ENCODE measurements around the gene TUBGCP2.
"Not testable (repeated sequence)": the region's sequence is repeated elsewhere in the genome, so short reads cannot be mapped to it uniquely, and the experiment has no call there.

TUBGCP2 gene

DNA sequence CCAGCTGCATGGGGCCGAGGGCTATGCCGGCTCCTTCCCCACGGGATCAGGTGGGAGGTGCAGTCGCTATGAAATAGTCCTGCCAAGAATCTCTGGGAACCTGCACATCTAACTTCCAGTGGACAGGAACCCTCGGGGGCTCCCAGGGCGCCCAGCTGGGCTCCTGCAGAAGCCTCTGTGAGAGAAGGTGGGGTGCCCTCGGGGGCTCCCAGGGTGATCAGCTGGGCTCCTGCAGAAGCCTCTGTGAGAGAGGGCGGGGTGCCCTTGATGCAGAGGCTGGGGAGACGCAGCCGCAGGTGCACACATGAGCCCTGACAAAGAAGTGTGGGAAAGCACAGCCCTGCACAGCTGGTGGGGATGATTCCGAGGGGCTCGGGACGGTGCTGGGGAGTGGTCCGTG, 65.1 kb downstream of the TUBGCP2 start:
- DNase-seq = no peak

DNA sequence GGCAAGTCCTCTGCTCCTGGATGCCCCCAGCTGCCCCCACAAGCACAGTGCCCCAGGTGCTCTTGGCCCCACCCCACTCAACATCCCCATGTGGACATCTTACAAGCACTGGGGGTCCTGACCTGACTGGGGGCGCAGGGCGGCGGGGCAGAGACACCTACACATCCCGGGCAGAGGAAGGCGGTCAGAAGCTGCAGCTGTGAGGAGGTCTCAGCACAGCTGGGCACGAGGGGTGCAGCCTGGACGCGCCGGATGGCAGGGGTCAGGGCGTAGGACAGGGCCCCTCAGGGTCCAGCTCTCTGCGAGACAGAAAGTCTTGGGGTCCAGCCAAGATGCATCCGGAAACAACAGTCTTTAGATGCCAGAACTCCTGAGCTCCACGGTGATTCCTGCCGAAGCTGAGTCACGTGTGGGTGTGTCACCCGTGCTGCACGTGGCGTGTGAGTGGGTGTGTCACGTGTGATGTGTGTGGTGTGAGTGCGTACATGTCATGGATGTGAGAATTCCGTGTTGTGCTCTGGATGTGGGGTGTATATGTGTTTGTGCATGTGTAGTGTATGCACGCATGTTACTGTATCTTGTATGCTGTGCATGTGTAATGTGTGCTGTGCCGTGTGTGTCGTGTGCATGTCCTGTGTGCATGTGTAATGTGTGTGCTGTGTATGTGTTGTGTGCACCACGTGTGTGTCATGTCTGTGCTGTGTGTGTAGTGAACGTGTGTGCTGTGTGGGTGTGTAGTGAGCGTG, 65.9 kb downstream of the TUBGCP2 start:
- DNase-seq = no peak

DNA sequence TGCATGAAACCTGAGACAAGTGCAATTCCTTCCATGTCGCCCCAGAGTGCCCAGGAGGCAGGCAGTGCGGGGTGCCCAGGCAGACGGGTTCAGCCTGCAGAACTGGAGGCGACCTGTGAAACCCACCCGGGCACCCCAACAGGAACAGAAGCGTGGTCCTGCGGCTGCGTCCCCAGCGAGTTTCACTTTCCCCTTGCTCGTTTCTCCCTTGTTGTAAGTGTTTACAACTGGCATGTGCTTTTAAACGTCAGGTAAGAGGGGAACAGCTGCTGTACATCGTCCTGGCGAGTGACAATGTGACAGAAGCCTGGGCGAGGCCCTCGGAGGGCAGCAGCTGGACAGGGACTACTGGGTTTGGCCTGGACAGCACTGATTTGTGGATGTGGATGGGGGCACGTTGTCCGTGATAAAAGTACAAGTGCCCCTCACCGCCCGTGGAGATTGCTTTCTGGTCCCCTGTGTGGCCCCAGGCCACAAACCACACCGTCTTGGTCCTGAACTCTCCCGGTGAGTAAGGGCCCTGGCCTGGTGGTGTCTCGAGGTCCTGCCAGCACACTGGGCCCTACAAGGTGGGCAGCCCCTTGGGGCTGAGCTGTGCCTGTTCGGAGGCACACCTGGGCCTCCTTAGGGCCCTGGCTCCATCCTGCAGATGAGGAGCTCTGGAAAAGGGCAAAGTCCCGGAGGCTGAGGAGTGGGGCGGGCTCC, 67.0 kb downstream of the TUBGCP2 start:
- DNase-seq = no peak

DNA sequence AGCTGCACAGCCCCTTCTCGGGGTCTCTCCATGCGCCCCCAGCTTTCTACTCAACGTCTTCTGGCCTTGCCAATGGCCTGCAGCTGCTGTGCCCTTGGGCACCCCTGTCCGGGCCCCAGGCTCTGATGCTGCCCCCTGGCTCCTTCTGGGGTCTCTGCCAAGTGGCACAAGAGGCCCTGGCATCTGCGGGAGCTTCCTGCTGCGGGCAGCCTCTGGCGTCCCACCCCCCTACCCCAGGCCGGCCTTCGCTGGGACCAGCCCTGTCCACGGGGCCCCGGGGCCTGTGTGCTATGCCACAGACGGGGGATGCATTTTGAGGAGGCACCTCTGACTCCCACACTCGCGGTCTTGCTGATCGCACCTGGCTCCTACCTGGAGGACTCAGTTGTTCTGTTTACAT, 68.7 kb downstream of the TUBGCP2 start:
- no peak for DNase-seq

DNA sequence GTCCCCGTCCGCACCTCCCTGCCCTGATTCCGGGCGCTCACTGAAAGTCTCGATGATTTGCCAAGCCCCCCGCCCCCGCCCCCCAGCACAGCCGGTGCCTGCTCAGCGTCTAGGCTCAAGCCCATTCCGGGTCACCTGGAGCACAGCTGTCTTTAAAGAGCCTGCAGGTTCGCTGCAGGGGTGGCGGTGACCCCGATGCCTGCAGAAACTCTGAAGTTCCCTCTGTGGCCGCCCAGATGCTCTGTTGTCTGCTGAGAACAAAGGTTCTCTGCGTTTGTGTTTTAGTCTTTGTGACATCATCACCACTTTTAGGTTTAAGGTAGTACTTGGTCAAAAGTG, 70.2 kb downstream of the TUBGCP2 start:
- DNase-seq = no peak

DNA sequence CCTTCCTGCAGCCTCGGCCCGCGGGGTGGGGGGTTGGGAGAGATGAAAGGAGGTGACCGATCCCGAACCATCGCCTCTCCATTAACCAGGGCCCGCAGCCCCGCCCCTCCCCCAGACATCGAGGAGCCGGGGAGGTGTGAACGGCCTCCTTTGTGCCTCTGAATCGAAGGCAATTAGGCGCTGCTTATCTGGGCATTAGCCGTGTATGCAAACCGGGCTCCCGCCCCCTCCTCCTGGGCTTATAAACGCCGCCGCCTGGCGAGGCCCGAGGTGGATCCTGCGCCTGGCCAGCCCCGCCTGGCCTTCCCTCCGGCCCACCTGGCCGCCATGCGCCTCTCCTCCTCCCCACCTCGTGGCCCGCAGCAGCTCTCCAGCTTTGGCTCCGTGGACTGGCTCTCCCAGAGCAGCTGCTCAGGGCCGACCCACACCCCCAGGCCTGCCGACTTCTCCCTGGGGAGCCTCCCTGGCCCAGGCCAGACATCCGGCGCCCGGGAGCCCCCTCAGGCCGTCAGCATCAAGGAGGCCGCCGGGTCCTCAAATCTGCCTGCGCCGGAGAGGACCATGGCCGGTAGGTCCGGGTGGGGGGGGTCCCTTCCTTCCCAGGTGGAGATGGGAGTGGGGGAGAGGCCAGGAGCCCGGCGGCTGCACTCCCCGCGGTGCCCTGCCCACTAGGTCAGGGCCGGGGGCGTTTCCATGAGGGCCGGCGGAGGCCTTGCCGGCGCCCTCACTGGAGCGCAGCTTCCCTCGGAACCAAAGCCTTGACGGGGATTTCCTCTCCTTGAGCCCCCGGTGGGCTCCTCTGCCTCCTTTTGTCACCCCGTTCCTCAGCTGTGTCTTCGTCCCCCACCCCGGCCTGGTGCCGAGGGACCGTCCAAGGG, 70.8 kb downstream of the TUBGCP2 start, which contains the start of gene VENTX:
VENTX (plus strand) TSS at position 268 of the 878 bp plus-strand sequence; CDS start at position 328, 60 bp downstream.
- no peak for DNase-seq

DNA sequence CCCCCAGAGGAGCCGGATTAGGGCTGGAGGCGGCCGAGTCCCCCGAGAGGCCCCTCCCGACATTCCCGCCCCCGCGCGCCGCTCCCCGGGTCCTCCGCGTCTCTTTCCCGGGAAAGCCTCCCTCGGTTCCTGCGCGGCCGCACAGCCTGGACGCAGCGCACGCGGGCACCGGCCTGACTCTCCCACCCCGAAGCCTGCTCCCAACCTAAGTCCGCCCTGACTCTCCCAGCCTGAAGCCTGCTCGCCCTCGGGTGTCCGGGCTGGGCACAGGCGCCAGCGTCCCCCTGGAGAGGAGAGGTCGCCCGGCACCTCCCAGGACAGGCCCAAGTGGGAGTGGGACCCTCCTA, 71.5 kb downstream of the TUBGCP2 start:
- DNase-seq = no peak

DNA sequence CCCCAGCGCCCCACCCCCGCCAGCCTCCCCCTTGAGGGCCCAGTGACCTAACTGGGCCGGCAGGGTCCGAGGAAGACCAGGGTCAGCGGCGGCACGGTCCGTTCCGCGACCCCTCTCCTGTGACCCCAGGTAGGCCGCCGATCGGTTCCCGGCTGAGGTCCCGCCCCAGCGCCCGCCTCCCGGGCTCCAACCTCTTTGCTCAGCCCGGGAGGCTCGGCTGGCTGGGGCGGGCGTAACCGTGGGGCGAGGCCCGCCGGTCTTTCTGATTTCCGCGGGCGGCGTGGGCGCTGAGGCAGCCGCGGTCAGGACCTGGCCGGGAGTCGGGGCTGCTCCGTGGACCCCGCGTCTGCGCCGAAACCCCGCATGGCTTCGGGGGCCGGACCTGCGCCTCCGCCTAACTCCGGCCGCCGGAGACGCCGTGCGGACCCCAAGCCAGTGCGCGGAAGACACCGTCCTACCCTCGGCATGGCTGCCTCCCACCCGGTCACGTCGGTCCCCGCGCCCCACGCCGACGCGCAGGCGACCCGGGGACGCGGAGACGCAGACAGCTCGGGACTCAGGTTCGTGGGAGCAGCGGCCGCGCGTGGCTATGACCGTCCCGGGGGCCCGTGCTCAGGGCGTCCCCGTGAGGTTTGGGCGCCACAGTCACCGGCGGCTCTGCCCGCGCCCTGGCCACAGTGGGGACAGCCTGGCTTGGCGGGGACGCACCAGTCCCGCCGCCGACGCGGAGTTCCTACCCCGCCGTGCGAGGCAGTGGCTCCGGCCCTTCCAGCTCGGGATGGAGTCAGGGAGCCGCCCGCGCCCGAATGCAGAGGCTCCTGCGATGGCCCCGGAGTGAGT, 72.1 kb downstream of the TUBGCP2 start:
- DNase-seq = no peak

DNA sequence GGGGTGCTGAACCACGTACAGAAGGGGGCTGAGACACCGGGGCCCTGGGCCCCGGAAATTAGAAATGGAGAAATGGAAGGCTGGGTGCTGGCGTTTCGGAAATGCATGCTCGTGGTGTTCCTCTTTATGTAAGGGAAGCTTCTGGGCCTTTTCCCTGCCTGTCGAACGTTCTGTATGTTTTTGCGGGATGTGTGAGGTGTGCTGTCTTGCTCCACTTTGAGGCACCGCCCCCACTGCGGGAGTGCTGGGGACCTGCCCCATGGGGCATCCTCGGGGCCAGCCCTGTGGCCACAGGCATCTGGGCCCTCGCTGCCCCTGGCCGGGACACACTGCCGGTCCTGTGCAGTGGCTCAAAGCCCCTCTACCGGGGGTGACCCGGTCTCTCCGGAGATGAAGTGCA, 72.7 kb downstream of the TUBGCP2 start:
- DNase-seq = no peak

DNA sequence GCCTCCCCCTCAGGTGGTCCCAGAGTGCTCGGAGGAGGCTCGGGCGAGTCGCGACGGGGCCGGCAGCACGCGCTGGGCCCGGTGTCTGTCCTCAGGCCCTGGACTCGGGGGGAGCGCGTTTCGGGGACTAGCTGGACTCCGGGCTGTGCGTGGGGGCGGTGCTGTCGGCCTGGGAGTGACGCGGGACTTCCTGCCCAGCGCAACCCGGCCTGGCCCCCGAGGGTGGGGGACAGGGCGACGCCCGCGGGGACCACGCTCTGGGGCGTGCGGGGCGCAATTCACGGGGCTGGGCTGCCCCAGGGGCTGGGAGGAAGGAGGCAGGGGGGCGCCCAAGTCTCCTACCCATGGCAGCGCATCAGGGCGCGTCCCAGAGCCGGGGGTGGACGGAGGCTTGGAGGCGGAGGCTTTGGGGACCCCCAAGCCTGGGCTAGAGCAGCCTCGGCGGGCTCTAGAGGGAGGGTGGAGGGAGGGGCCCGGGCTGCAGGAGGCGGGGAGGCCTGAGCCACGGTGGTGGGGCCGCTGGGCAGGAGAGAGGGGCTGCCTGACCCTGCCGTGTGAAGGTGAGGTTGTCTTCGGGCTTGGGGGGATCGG, 73.3 kb downstream of the TUBGCP2 start:
- no peak for DNase-seq

DNA sequence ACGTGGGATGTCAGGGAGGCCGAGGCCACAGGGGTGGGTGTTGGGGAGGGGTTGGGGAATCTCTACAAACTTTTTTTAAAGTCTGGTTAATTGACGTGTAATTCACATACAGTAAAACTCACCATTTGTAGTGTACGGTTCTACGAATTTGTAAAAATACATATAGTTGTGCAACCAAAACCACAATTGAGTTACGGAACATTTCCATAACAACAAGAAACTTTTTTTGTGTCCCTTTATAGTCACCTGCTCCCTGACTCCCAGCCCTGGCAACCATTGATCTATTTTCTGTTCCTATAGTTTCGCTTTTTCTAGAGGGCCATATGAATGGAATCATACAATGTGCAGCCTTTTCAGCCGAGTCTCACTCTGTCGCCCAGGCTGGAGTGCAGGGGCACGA, 73.9 kb downstream of the TUBGCP2 start:
- not testable (repeated sequence) for DNase-seq

DNA sequence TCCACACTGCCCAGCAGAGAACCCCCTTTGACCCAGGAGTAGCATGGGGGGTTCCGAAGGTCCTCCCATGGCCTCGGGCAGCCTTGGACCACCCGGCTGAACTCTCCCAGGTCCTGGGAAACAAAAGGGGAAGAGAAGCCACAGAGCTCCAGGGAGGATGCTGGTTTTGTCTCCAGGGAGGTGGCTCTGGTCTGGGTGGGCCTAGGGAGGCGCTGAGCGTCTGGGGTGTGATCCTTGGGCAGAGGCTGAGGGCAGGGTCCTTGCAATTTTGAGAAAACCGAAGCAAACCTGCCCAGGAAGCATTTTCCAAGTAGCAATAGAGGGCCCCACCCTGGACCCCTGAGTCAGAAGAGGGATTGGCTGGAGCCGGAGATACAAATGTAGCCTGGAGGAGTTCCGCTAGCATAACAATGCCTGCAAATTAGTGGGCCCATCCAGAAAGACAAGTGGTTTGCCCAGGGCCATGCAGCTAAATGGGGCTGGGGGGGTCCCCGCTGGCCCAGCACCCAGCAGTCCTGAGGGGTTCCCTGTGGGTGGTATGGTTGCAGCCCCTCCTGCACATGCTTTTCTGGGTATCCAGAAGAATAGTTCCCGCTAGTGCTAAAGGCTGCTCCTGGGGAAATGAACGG, 76.6 kb downstream of the TUBGCP2 start:
- DNase-seq = no peak

DNA sequence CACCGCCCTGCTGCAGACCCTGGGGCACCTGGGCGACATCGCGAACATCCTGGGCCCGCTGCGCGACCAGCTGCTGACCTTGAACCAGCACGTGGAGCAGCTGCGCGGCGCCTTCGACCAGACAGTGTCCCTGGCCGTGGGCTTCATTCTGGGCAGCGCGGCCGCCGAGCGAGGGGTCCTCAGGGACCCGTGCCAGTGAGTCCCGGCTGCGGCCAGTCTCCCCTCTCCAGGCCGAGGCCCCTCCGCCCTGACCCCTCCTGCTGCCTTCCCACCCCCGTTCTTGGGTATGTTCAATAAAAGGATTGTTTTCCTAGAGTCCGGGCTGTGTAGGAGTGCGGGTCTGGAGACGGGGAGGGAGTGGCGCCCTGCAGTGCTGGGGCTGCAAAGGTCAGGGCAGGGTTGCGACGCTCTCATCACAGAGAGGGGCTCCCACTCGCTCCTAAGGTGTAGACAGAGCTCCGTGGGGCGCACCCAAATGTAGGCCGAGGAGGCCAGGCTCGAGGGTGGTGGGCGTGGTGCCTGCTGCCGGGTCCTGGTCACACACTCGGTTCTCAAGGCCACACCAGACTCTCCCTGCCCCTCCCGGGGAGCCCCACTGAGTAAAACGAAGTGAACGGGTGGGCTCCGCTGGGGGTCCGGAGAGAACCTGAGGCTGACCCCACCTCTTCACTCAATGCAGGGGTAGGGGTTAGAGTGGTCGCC, 77.3 kb downstream of the TUBGCP2 start:
- DNase-seq = no peak

DNA sequence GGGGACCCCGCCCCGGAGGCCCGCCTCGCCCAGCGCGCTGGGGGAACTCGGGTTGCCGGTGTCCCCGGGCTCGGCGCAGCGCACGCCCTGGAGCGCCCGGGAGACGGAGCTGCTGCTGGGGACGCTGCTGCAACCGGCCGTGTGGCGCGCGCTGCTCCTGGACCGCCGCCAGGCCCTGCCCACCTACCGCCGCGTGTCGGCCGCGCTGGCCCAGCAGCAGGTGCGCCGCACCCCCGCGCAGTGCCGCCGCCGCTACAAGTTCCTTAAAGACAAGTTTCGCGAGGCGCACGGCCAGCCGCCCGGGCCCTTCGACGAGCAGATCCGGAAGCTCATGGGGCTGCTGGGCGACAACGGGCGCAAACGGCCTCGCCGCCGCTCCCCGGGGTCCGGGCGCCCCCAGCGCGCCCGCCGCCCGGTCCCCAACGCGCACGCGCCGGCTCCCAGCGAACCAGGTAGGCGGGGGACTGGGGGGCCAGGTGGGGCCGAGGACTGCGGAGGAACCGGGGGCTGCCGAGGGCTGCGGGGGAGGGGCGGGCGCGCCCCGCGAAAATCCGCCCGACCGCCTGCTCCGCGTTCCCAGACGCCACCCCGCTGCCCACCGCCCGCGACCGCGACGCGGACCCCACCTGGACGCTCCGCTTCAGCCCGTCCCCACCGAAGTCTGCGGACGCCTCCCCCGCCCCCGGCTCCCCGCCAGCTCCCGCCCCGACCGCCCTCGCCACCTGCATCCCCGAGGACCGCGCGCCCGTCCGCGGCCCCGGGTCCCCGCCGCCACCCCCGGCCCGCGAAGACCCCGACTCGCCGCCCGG, 78.1 kb downstream of the TUBGCP2 start:
- peak in 1 of 2 experiments; percentile 43 for DNase-seq

DNA sequence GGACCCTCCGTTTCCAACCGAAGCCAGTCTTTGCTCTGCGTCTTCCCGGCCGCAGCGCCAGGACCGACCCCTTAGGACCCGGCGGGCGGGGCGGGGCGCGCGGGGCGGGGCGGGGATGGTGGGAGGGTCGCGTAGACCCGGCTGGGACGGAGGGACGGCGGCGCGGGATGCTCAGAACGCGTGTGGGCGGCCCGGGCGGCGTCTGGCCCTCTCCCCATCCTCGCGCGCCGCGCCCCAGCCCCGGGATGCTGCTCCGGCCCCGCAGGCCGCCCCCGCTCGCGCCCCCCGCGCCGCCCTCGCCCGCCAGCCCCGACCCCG, 78.7 kb downstream of the TUBGCP2 start, which contains the start of gene UTF1:
UTF1 (plus strand) TSS at position 174 of the 318 bp plus-strand sequence; CDS start at position 246, 72 bp downstream.
- no peak for DNase-seq

DNA sequence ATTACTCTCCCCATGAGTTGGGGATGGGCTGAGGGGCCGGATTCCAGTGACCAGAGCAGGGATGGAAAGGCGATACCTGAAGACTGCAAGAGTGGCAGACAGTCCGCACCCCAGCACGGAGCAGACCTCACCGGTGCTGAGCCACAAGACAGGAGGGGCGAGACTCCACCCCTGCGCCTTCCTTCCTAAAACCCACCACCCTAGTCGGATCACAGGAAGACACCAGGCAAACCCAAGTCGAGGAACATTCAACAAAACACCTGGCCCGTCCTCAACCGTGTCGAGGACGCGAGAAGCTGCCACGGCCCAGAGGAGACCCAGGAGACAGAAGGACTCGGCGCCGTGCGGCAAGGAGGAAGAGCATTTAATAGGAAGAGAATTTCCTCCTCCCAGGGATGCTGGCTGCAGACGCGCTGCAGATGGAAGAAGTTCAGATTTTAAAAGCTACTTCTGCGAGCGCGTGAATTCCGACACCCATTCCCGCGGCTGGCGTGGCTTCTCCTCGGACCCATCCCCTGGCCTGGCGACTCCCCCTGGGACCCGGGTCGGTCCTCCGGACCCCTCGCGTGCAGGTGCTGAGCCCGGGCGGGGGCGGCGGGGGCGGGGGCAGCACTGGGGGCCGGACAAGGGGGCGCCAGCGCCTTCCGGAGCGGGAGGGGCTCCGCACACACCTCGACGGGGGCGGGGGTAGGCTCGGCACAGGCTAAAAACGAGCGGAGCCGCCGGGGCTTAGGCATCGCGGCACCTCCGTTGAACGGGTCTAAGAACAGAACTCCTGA, 79.2 kb downstream of the TUBGCP2 start:
- DNase-seq = no peak
